Bone marrow (tissue), 2 donors: ENCODE data around the gene ZNF74.

Experiments
- DNase-seq, 2 donors: peaks; one replicate each; lab custom pipeline; 2025; lab: John Stamatoyannopoulos, UW

ZNF74 gene

DNA sequence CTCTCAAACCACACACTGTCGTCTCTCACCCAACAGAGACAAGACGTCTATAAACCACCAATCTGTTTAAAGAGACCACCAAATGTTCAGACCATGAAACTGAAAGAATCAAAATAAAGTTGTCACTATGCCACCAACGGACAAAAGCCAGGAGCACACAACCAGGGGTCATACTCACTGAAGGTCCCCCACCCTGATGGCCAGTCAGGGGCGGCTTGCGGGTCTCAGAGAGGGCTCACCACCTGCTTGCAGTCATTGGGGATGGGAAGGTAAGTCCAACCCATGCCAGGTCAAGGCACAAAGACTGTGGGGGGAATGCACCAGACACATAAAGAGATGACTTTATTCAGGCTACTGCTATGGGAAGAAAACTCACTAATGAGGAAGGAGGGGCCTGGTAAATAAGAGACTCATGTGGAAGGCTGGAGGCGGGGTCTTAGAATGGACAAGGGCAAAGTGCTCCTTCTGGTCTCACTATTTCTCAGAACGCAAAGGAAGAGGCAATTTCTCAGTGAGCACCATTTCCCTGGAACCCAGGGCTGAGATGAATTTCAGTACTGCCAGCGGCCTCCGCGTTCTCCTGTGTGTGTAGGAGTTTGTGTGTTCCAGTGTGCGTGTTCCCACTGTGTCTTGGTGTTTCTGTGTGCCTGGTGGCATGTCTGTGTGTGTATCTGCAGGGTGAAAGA, 26.3 kb downstream of the ZNF74 start:
- no peak for DNase-seq

- no peak for DNase-seq
These were observed 27.5 kb downstream of the ZNF74 start for GRCh38 chr22:20421507-20421874.

GRCh38 chr22:20422271-20423007, 28.5 kb downstream of the ZNF74 start:
- no peak for DNase-seq

DNA sequence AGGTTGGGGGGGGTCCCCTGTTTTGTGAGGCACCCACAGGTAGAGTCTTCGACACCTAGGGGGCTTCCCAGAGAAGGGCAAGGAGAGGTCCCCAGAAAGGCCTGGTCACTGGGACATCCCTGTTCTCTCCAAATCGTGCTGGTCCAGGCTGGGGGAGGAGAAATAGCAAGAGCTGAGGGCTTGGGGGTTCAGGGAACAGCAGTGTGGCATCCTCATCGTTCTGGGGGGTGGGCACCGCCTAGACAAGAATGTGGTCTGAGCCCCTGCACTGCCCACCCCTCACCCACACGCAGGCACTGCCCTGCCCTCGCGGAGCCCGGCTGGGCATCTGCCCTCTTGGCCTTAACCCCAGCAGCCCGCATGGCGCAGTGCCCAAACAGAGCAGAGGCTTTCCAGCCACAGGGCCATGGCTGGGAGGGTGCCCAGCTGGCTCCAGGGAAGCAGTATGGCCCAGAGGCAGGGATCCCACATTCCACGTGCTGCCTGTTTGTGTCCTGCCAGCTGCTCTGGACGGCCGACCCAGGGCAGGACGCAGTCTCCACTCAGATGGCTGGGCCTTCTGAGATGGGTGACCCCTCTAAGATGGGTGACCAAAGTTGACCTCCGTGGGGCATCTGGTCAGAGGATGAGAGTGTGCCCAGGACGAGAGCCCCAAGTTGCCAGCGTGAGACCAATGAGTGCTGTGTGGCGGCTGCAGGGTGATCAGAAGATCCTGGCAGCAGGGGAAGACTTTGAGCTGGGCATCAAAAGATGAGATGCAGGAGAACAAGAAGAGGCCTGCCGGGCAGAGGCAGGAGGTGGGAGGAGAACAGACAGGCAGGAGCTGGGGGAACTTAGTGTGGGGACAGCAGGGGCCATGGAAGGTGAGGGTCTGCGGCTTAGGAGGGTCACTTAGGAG, 29.3 kb downstream of the ZNF74 start:
- DNase-seq: no peak

- no peak for DNase-seq
These were observed 30.1 kb downstream of the ZNF74 start for GRCh38 chr22:20423906-20424551.

DNA sequence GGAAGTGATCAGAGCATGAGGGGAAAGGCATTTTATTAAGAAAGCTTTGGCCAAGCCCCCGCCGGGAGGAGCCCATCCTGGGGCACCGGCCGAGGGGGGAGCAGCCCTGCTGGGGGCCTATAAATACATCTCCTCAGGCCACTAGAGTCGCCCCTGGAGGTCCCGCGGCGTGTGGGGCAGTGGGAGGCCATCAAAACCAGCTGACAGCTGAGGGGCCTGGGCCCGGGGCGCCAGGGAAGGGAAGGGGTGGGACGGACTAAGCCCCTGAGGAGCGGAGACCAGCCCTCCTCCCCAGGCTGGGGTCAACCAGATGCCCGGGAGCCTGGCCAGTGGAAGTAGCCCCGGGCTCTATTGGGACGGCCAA, 30.6 kb downstream of the ZNF74 start:
- DNase-seq: no peak

DNA sequence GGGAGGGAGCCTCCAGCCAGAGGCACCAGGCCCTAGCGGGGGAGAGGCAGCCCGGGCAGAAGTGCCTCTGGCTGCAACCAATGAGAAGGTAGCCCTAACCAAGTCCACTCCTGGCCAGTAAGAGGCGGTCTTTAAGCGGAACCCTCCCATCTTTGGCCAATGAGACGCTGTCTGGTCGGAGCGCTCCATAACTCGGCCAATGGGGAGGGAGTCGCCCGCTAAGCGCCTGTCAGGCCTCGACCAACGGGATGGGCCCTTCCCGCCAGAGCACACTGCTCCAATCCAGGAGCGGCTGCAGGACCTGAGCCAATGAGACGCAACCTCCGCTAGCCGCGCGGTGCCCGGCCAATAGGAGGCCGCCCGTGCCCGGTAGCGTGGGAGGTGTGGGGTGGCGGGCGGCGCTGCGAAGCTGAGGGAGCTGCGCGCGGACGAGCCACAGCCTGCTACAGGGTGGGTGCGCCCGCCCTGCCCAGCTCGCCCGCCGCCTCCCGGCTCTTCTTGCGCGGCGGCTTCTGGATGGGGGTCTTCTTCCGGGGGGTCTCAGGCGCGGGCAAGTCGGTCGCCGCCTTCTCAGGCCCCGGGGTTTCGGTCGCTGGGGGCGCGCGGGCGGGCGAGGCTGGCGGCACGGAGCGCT, 31.1 kb downstream of the ZNF74 start:
- no peak for DNase-seq

DNA sequence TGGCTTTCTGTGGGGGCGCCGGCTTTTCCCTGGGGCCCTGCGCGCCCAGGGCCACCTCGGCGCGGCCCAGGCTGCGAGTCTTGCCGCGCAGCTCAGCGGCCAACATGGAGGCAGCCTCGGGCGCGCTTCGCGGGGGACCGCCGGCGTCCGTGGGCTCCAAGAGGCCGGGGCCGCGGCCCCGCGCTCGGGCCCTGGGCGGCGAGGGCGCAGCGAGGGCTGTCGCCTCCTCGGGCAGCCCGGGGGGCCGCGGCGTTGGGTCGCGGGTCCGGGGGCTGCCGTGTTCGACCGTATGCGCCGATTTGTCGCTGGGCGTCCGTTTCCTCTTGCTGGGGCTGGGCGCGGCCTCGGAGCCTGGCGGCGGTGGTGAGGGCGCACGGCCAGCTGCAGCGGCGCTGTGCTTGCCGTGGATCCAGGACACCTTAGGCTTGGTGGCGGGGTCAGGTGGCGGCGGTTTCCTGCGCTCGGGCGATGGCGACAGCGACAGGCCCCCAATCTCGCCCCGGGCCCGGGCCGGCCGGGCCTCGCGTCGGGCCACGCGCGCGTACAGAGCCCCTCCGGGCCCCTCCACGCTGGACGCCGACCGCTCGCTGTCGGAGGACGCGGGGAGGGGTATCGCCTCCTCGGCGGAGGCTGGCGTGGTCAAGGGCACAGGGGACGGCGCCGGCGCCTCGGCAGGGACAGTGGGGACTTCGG, 31.8 kb downstream of the ZNF74 start:
- DNase-seq: no peak

DNA sequence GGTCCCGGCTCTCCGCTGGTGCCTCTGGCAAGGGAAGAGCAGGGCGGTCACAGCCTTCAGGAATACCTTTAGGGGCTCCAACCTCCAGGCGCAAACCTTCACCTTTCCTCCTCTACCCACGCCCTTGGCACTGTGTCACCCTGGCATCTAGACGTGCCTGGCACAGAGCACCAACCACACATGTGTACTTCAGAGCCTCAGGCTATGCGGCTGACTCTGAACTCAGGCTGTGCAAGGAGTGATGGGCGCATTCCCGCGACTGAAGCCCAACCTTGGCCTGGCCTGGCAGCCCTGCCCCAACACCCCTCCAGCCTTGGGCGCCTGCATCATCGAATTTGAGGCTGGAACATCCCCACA, 32.3 kb downstream of the ZNF74 start:
- no peak for DNase-seq

- no peak for DNase-seq
These were observed 33.4 kb downstream of the ZNF74 start for GRCh38 chr22:20427104-20427944.

DNA sequence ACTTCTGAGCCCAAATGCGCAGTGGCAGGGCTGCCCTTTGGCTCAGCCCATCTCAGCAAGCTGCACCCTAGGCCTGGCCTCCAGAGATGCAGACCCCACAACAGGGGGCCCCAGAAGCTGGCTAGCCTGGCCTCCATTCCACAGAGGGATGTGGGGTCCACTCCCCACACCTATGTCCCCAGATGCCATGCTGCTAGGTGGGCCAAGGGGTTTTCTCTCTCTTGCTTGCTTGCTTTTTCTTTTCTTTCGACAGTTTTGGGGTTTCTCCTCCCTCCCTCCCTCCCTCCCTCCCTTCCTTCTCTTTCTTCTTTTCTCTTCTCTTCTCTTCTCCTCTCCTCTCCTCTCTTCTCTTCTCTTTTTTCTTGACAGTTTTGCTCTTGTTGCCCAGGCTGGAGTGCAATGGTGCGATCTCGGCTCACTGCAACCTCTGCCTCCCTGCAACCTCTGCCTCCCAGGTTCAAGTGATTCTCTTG, 34.0 kb downstream of the ZNF74 start:
- no peak for DNase-seq

DNA sequence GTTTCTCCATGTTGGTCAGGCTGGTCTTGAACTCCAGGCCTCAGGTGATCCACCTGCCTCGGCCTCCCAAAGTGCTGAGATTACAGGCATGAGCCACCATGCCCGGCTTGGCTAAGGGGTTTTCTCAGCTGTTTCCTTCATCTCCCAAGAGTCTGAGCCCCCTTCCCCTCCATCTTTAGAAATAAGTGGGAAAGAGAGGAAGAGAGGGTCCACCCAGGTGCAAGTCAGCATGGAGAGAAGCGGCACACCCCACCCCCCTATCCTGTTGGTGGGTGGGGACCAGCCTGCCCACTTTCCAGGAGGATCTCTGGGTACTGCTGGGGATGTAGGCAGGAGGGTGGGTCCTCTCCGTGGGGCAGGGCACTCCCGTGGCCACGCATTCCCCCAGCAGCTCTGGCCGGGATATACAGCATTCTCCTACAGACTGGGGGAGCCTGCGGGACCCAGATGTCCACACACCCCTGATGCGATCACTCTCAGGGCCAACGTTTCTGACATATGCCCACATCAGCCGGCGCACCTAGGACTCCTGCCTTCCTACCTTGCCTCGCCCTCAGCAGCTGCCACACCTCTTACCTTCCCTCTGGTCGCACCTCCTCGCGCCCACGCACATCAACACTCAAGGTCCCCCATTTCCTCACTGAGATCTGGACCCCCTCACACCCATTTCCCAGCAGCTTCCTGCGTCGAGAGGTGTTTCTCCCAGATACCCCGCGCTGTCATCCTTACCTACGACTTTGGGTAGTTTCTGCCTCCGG, 34.7 kb downstream of the ZNF74 start:
- no peak for DNase-seq

DNA sequence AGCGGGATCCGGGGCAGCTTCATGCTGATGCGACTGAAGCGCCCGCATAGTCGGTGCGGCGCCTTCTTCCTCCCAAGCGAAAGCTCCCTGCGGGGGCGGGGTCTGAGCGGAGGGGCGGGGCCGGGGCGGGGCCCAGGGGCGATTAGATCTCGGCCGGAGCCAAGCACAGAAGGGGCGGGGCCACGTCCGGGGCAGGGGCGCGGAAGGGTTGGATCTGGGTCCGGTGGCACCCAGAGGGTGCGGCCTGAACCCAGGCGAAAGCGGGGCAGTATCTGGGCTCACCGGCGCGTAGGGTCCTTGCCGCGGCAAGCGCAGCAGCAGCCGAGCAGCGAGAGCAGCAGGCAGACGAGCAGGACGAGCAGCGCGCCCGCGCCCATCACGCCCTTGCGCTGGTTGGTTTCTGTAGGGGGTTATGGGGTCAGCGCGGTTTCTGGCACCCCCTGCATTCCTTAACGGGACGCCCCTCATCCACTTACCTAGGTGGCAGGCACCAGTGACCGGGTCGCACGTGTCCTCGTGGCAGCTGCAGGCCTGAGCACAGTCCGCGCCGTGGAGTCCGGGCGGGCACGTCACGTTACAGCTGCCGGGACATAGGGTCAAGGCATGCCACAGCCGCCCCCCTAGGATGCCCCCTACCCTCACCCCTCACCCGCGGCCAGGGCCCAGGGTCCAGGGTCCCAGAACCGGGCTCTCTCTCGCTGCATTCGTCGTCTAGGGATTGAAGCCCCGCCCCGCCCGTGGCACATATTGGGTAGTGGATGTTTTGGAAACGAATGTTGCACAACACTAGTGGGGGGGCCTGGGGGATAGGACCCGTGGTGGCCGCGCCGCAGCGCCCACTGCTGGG, 35.5 kb downstream of the ZNF74 start:
- DNase-seq: peak in 1 of 2 donors; percentile 65

DNA sequence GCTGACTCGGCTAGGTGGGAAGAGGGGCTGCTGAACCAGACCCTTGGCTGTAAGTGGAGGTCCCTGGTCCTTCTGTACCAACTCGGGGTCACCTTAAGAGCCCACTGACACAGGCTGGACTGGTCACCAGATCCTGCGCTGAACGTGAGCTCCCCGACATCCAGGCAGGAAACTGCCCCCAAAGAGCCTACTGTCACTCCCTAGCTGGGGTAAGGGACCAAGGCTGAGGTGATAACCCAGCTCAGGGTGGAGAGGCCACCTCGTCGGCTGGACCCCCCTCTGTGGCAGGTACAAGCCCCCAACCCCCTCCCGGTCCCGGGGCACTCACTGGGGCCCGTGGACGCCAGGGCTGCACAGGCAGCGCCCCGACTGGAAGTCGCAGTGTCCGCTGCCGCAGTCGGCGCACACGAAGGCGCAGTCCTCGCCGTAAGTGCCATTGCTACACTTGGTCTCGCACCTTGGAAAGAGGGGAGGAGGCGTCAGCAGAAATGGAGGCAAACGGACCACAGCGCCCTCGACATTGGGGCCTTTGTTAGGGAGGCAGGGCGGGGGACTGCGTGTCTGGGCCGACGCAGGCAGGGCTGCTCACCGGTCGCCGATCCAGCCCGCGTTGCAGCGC, 36.3 kb downstream of the ZNF74 start:
- DNase-seq: no peak

GRCh38 chr22:20430720-20431510, 37.0 kb downstream of the ZNF74 start:
- DNase-seq: peak in 1 of 2 donors; percentile 21

- DNase-seq: no peak
These were observed 37.7 kb downstream of the ZNF74 start for GRCh38 chr22:20431511-20432192.

GRCh38 chr22:20432244-20432686, 38.3 kb downstream of the ZNF74 start:
- DNase-seq: no peak
